Central memory CD8-positive, alpha-beta T cell (primary cell): ENCODE measurements around the gene PAFAH1B1.
"Not testable (repeated sequence)": the region's sequence is repeated elsewhere in the genome, so short reads cannot be mapped to it uniquely, and the experiment has no call there.

Experiments used
- ATAC-seq: fragments of 150-1000 bp; cut with Tn5 transposase; replicated peaks from 2 replicates; pipeline ENCODE4 v1.10.0; 2022; ENCODE audit warnings: mild to moderate bottlenecking, moderate FRiP score, moderate number of reproducible peaks; ENCODE audit not compliant: poor library complexity, severe bottlenecking; ENCODE audit errors: extremely low read depth
- DNase-seq, 2 donors: peaks; one replicate each; pipeline ENCODE4 v3.0.0; 2021; ENCODE audit warnings: low spot score in 2 of 2
- H3K27ac Mint-ChIP-seq: one replicate; pipeline ENCODE4 v1.8.0; 2022; ENCODE audit warnings: low read depth, mild to moderate bottlenecking, moderate library complexity, mixed read lengths
- H3K27me3 Mint-ChIP-seq: one replicate; pipeline ENCODE4 v1.8.0; 2022; ENCODE audit warnings: mixed read lengths
- H3K36me3 Mint-ChIP-seq: one replicate; pipeline ENCODE4 v1.8.0; 2022; ENCODE audit warnings: mild to moderate bottlenecking, moderate library complexity, mixed read lengths; ENCODE audit not compliant: insufficient read depth
- H3K4me1 Mint-ChIP-seq: one replicate; pipeline ENCODE4 v1.8.0; 2022; ENCODE audit warnings: mixed read lengths
- H3K4me3 Mint-ChIP-seq: one replicate; pipeline ENCODE4 v1.8.0; 2022; ENCODE audit warnings: mild to moderate bottlenecking, moderate library complexity, mixed read lengths
- H3K9me3 Mint-ChIP-seq: one replicate; pipeline ENCODE4 v1.8.0; 2022; ENCODE audit warnings: mixed read lengths

PAFAH1B1 gene

GRCh38 chr17:2628922-2629321, 35.5 kb downstream of the PAFAH1B1 start:
- DNase-seq, H3K27me3 Mint-ChIP-seq, ATAC-seq, H3K9me3 Mint-ChIP-seq: not testable (repeated sequence)
- H3K36me3 Mint-ChIP-seq, result peaks cover 12% of the 10 kb centered on the region
- peaks cover 86% of the 10 kb centered on the region for H3K4me1 Mint-ChIP-seq
- H3K27ac Mint-ChIP-seq, result peak overlapping the region; percentile 71
- peak overlapping the region; percentile 16 for H3K4me3 Mint-ChIP-seq

DNA sequence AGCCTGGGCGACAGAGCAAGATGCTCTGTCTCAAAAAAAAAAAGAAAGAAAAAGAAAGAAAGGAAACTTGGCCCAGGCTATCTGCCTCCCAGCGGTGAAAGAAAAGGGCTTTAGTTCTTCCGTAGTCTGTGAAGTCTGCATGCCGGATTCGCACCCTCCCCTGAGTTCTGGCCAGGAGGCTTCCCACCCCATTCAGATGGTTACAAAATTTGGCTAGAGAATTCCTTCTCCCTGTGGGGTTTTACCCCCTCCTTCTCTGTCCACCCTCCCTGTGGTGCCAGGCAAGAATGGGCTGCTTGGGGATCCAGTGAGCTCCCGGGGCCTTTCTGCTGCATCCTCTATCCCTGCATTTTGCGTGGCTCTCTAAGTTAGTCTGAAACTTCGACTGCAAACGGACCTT, 37.8 kb downstream of the PAFAH1B1 start:
- Mint-ChIP-seq H3K4me1 (peaks cover 84% of the 10 kb centered on the region), H3K9me3 (no peaks in the 10 kb centered on the region), H3K36me3 (peaks cover 17% of the 10 kb centered on the region), H3K27me3 (no peaks in the 10 kb centered on the region), H3K27ac (peak overlapping the region; percentile 71), H3K4me3 (peak overlapping the region; percentile 43)
- ATAC-seq (no peak), DNase-seq (no peak)

DNA sequence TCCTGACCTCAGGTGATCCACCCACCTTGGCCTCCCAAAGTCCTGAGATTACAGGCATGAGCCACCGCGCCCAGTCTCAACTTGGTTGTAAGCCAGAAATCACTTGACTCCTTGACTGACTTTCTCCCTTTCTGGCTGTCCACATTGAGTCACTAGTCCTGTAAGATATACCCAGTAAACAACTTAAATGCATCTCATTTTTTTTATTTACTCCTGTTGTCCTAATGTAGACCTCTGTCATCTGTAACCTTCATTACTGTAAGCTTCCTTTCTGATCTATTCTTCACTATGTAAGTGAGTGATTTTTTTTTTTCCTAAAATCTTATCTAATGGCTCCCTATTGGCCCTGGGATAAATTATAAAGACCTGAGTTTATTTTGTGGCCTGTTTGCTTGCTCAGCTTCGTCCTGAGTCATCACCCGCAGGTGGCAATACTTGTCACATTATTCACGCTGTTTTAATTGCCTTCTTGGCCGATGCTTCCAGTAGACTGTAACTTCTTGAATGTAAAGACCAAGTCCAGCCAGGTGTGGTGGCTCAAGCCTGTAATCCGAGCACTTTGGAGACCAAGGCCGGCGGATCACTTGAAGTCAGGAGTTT, 41.0 kb downstream of the PAFAH1B1 start:
- no peak for DNase-seq
- Mint-ChIP-seq H3K4me3 (peak overlapping the region; percentile 26), H3K27me3 (no peaks in the 10 kb centered on the region), H3K4me1 (peaks cover 66% of the 10 kb centered on the region), H3K9me3 (no peaks in the 10 kb centered on the region), H3K27ac (peak overlapping the region; percentile 71), H3K36me3 (peaks cover 31% of the 10 kb centered on the region)
- ATAC-seq, result no peak

GRCh38 chr17:2635241-2635640, 41.8 kb downstream of the PAFAH1B1 start:
- H3K36me3 Mint-ChIP-seq, result peaks cover 36% of the 10 kb centered on the region
- H3K4me1 Mint-ChIP-seq, result peaks cover 58% of the 10 kb centered on the region
- no peak for DNase-seq
- H3K4me3 Mint-ChIP-seq, result no peak overlapping the region
- no peak overlapping the region for H3K27ac Mint-ChIP-seq
- no peak for ATAC-seq
- H3K9me3 Mint-ChIP-seq, result no peaks in the 10 kb centered on the region
- no peaks in the 10 kb centered on the region for H3K27me3 Mint-ChIP-seq

DNA sequence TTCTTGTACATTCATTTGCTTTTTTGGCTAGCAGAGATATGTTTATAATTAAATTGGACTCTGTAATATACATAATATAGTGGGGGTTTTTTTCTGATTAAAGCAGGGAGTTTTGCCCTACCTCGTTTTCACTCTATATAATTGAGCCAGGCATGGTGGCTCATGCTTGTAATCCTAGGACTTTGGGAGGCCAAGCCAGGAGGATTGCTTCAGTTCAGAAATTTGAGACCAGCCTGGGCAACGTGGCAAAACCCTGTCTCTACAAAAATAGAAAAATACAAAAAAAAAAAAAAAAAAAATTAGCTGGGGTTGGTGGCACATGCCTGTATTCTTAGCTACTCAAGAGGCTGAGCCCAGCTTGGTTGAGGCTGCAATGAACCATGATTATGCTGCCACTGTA, 42.2 kb downstream of the PAFAH1B1 start:
- DNase-seq, result no peak
- no peaks in the 10 kb centered on the region for H3K9me3 Mint-ChIP-seq
- no peak overlapping the region for H3K4me3 Mint-ChIP-seq
- peak overlapping the region; percentile 63 for H3K27ac Mint-ChIP-seq
- ATAC-seq, result no peak
- H3K36me3 Mint-ChIP-seq, result peaks cover 41% of the 10 kb centered on the region
- H3K27me3 Mint-ChIP-seq, result no peaks in the 10 kb centered on the region
- peaks cover 55% of the 10 kb centered on the region for H3K4me1 Mint-ChIP-seq

- ATAC-seq, result no peak
- H3K4me1 Mint-ChIP-seq, result peaks cover 55% of the 10 kb centered on the region
Observed at GRCh38 chr17:2636169-2636930, 42.9 kb downstream of the PAFAH1B1 start.

GRCh38 chr17:2637422-2637821, 44.0 kb downstream of the PAFAH1B1 start:
- Mint-ChIP-seq H3K4me3 (no peak overlapping the region), H3K27ac (peak overlapping the region; percentile 63), H3K4me1 (peaks cover 50% of the 10 kb centered on the region), H3K9me3 (no peaks in the 10 kb centered on the region), H3K27me3 (no peaks in the 10 kb centered on the region), H3K36me3 (peaks cover 51% of the 10 kb centered on the region)
- ATAC-seq (no peak), DNase-seq (no peak)

More at GRCh38 chr17:2636169-2636930, 42.9 kb downstream of the PAFAH1B1 start:
- DNase-seq, result no peak
- peaks cover 45% of the 10 kb centered on the region for H3K36me3 Mint-ChIP-seq
- H3K9me3 Mint-ChIP-seq, result no peaks in the 10 kb centered on the region
- no peak overlapping the region for H3K4me3 Mint-ChIP-seq
- no peaks in the 10 kb centered on the region for H3K27me3 Mint-ChIP-seq
- H3K27ac Mint-ChIP-seq, result peak overlapping the region; percentile 63

GRCh38 chr17:2644971-2645370, 51.5 kb downstream of the PAFAH1B1 start:
- peaks cover 41% of the 10 kb centered on the region for H3K36me3 Mint-ChIP-seq
- H3K4me3 Mint-ChIP-seq, result no peak overlapping the region
- no peak overlapping the region for H3K27ac Mint-ChIP-seq
- no peak for DNase-seq
- no peaks in the 10 kb centered on the region for H3K27me3 Mint-ChIP-seq
- H3K9me3 Mint-ChIP-seq, result no peaks in the 10 kb centered on the region
- no peak for ATAC-seq
- H3K4me1 Mint-ChIP-seq, result peaks cover 21% of the 10 kb centered on the region

DNA sequence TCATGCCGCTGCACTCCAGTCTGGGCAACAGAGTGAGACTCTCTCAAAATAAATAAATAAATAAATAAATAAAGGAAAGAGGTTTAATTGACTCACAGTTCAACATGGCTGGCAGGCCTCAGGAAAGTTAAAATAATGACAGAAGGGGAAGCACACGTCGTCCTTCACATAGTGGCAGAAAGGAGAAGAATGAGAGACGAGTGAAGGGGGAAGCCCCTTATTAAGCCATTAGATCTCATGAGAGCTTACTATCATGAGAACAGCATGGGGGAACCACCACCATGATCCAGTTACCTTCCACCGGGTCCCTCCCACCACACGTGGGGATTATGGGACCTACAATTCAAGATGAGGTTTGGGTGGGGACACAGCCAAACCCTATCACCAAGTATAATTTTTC, 54.5 kb downstream of the PAFAH1B1 start:
- Mint-ChIP-seq H3K9me3 (no peaks in the 10 kb centered on the region), H3K4me1 (peaks cover 7% of the 10 kb centered on the region), H3K27ac (no peak overlapping the region), H3K4me3 (no peak overlapping the region), H3K36me3 (peaks cover 26% of the 10 kb centered on the region), H3K27me3 (no peaks in the 10 kb centered on the region)
- DNase-seq (no peak), ATAC-seq (no peak)

DNA sequence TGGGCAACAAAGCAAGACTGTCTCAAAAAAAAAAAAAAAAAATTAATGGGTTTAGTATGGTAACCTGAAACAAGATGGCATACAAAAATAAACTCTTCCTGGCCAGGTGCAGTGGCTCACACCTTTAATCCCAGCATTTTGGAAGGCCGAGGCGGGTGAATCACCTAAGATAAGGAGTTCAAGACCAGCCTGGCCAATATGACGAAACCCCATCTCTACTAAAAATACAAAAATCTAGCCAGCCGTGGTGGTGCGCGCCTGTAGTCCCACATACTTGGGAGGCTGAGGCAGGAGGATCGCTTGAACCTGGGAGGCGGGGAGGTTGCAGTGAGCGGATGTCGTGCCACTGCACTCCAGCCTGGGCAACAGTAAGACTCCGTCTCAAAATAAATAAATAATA, 55.7 kb downstream of the PAFAH1B1 start:
- Mint-ChIP-seq H3K4me3 (no peak overlapping the region), H3K27me3 (no peaks in the 10 kb centered on the region), H3K27ac (no peak overlapping the region), H3K4me1 (peaks cover 5% of the 10 kb centered on the region), H3K36me3 (peaks cover 20% of the 10 kb centered on the region), H3K9me3 (no peaks in the 10 kb centered on the region)
- ATAC-seq (no peak), DNase-seq (no peak)

DNA sequence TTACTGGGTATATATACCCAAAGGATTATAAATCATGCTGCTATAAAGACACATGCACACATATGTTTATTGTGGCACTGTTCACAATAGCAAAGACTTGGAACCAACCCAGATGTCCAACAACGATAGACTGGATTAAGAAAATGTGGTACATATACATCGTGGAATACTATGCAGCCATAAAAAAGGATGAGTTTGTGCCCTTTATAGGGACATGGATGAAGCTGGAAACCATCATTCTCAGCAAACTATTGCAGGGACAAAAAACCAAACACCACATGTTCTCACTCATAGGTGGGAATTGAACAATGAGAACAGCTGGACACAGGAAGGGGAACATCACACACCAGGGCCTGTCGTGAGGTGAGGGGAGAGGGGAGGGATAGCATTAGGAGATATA, 59.5 kb downstream of the PAFAH1B1 start:
- Mint-ChIP-seq H3K36me3 (peaks cover 21% of the 10 kb centered on the region), H3K4me1 (peaks cover 30% of the 10 kb centered on the region)
- H3K27me3 Mint-ChIP-seq, H3K4me3 Mint-ChIP-seq, H3K27ac Mint-ChIP-seq, H3K9me3 Mint-ChIP-seq, DNase-seq, ATAC-seq: not testable (repeated sequence)

- Mint-ChIP-seq H3K36me3 (peaks cover 24% of the 10 kb centered on the region), H3K27ac (peak overlapping the region; percentile 80), H3K4me3 (no peak overlapping the region), H3K27me3 (no peaks in the 10 kb centered on the region), H3K9me3 (no peaks in the 10 kb centered on the region), H3K4me1 (peaks cover 42% of the 10 kb centered on the region)
- ATAC-seq (peak; percentile 77), DNase-seq (no peak)
Observed at GRCh38 chr17:2655546-2655945, 62.1 kb downstream of the PAFAH1B1 start.

DNA sequence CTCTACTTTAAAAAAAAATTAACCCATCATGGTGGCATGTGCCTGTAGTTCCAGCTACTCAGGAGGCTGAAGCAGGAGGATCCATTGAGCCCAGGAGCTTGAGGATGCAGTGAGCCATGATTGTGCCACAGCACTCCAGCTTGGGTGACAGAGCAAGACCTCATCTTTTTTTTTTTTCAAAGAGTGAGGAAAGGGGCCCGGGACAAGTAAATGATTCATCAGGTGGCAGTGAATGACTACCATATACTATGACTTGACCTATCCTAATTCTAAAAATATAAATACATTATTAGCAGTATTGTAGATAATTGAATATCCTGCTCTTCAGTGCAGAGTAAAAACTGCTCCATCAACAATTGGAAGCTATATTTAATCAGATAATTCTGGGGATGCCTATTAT, 62.8 kb downstream of the PAFAH1B1 start:
- Mint-ChIP-seq H3K27ac (no peak overlapping the region), H3K4me1 (peaks cover 49% of the 10 kb centered on the region)

More for the DNA sequence above, 62.8 kb downstream of the PAFAH1B1 start:
- ATAC-seq (no peak), DNase-seq (no peak)
- H3K9me3 Mint-ChIP-seq, result no peaks in the 10 kb centered on the region
- H3K27me3 Mint-ChIP-seq, result no peaks in the 10 kb centered on the region
- peaks cover 23% of the 10 kb centered on the region for H3K36me3 Mint-ChIP-seq
- H3K4me3 Mint-ChIP-seq, result no peak overlapping the region
